Smooth muscle cell of the coronary artery (primary cell): ENCODE data around the gene CD99L2. TPM values are rescaled to one million over a fixed set of nuclear protein-coding genes. Genes with fewer than 3 reads are reported as not detected.

ENCODE experiments used
- total RNA-seq: library from RNA; depleted of rRNA; stranded (reverse); fragments of >200 nt; gene quantifications from 2 replicates; pipeline ENCODE4 v1.2.3, GENCODE V29; 2014; ENCODE audit warnings: low replicate concordance

Gene CD99L2, protein sequence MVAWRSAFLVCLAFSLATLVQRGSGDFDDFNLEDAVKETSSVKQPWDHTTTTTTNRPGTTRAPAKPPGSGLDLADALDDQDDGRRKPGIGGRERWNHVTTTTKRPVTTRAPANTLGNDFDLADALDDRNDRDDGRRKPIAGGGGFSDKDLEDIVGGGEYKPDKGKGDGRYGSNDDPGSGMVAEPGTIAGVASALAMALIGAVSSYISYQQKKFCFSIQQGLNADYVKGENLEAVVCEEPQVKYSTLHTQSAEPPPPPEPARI
- total RNA-seq, result 26.9 and 29.8 TPM in 2 replicates

DNA sequence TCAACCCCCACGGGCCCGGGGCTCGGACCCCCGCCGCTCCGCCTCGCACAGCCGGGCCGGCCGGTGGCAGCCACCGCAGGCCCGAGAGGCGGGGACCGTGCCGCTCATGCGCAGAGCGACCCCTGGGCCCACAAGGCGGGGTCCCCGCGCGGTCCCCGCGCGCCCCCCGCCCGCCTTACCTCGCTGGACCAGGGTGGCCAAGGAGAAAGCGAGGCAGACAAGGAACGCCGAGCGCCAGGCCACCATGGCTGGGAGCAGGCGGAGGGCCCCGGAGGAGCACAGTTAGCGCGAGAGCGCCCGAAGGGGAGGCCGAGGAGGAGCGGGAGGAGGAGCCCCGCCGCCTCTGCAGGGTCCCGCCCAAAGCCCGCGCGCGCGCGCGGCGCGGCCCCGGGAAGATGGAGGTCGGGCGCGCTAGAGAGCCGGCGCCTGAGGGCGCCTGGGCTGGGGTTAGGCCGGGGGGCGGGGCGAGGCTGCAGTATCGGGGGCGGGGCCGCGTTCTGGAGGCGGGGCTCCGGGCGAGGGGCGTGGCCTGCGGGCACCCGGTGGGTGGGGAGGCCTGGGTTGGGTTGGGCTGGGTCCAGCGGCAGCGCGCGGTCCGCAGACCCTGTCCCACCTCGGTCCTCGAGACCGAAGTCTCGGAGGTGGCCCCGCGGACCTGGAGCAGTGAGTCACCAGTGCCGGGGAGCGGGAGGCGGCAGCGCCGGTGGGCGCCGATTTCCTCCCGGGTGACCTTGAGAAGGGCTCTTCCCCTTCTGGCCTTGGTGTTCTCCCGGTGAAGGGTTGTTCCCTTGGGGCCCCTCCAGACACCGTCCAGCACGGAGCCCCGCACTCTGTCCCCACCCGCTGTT, at the start of gene CD99L2:
Gene CD99L2 (minus strand): TSS at position 326 of the 848 bp plus-strand sequence. CDS start 80 bp downstream, at position 246.

Other genes with a start within 250 kb of the CD99L2 start
- gene MTMR1, start 205.3 kb downstream of the CD99L2 start, total RNA-seq, result 9.7 and 21.5 TPM in 2 replicates
- gene HMGB3, start 84.7 kb upstream of the CD99L2 start, total RNA-seq, result 3.6 and 13.8 TPM in 2 replicates